ENCODE data around the gene MYO9B. TPM values are rescaled to one million over a fixed set of nuclear protein-coding genes. Genes with fewer than 3 reads are reported as not detected.

MYO9B gene
- total RNA-seq, 1 experiment from 2014 or later: 58.6 TPM

DNA sequence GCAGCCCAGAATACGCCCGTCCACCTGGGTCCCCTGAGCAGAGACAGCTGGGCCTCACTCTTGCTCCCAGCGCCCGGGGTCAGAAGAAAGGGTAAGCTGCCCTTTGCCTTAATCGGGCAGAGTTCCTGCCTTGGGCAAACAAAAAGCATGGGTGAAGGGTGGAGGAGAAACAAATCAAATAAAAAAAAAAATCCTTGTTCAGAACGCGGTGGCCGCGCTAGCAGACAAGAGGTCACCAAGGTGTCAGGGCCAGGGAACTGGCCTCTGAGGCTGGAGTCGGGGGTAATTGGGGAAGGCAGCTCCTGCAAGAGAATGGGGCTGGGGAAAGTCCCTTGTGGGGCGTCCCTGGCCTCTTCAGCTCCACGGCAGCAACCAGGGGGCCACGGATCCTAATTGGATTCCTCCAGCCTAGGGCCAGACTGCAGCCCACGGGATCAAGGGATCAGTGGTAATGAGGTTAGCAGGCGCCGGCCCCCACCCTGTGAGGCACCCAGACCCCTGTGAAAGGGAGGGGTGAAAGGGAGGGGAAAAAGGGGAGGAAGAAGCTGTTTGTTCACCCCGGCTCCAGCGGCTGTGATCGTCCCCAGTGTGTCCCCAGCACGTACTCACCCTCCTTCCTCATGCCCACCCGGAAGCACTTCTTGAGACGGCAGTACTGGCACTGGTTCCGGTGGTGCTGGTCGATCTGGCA is 164.6 kb downstream of the MYO9B start:
- Histone ChIP-seq H2BK120ac (ENCODE audit: low read depth, low read length, poor library complexity, severe bottlenecking) (no peak overlapping the region), H2BK5ac (ENCODE audit: insufficient read length, low read length) (no peak overlapping the region), H3K23ac (ENCODE audit: insufficient read length, low read depth, low read length) (no peak overlapping the region), H4K5ac (ENCODE audit: insufficient read length, low read depth, low read length) (no peak overlapping the region), H3K4me2 (ENCODE audit: insufficient read depth, insufficient read length, low read length) (no peak overlapping the region), H2BK15ac (ENCODE audit: low read depth, low read length) (no peak overlapping the region), H2BK12ac (ENCODE audit: insufficient read length, low read depth, low read length) (no peak overlapping the region), H3K79me2 (ENCODE audit: insufficient read depth, low read length) (peaks cover 26% of the 10 kb centered on the region; the same call in 1 of the 2 replicates), H3K27me3 (ENCODE audit: insufficient read depth, low read length) (no peaks in the 10 kb centered on the region), H3K14ac (ENCODE audit: insufficient read depth, low read length) (no peak overlapping the region), H3K4me1 (ENCODE audit: insufficient read depth, low read length) (no peaks in the 10 kb centered on the region; the same call in 1 of the 2 replicates), H3K4ac (ENCODE audit: low read depth, low read length) (no peak overlapping the region), H3K27ac (ENCODE audit: insufficient read length, low read depth, low read length) (no peak overlapping the region), H3K56ac (ENCODE audit: insufficient read length, low read depth, low read length) (no peak overlapping the region), H3K18ac (ENCODE audit: insufficient read length, low read depth, low read length) (no peak overlapping the region), H3K23me2 (ENCODE audit: insufficient read length, low read depth, low read length, poor library complexity, severe bottlenecking) (peaks cover 11% of the 10 kb centered on the region), H2BK20ac (ENCODE audit: low read depth, low read length, poor library complexity, severe bottlenecking) (no peak overlapping the region), H3K9ac (ENCODE audit: extremely low read depth, insufficient read length, low read length) (no peak overlapping the region), H4K91ac (ENCODE audit: insufficient read length, low read depth, low read length) (no peak overlapping the region), H2AFZ (ENCODE audit: low read length) (no peak overlapping the region), H3K79me1 (ENCODE audit: insufficient read depth, low read depth, low read length, poor library complexity, severe bottlenecking) (peaks cover 3% of the 10 kb centered on the region), H3T11ph (ENCODE audit: low read length) (no peak overlapping the region), H4K20me1 (ENCODE audit: control insufficient read depth, insufficient read depth, insufficient read length) (no peaks in the 10 kb centered on the region), H3K9me3 (ENCODE audit: control insufficient read depth, low read depth, low read length) (no peaks in the 10 kb centered on the region), H2AK5ac (ENCODE audit: insufficient read length, low read length) (no peak overlapping the region), H4K8ac (replicated peaks; ENCODE audit: insufficient read length, low read depth, low read length) (no peak overlapping the region)
- Mint-ChIP-seq H3K9me3 (no peaks in the 10 kb centered on the region; a peak in 1 of 5 replicates), H3K36me3 (ENCODE audit: insufficient read depth in 1 of 3, low read depth in 3 of 3) (peaks cover 4 to 42% (median 32%) of the 10 kb centered on the region in 3 experiments; a peak in 6 of 7 replicates), H3K4me1 (peaks cover 26 to 30% of the 10 kb centered on the region in 2 experiments), H3K4me3 (no peak overlapping the region), H3K27ac (peak overlapping the region in 1 of 3 experiments; percentile 14; a peak in 2 of 7 replicates), H3K27me3 (ENCODE audit: low read depth) (peaks cover 2% of the 10 kb centered on the region; the same call in 1 of the 2 replicates)
- no CpG with 5 or more reads among the region's 24 CpGs for WGBS (ENCODE audit: extremely low coverage, insufficient read length, low lambda C conversion rate)
- no peak for DNase-seq
- TF ChIP-seq, protein P1, sequence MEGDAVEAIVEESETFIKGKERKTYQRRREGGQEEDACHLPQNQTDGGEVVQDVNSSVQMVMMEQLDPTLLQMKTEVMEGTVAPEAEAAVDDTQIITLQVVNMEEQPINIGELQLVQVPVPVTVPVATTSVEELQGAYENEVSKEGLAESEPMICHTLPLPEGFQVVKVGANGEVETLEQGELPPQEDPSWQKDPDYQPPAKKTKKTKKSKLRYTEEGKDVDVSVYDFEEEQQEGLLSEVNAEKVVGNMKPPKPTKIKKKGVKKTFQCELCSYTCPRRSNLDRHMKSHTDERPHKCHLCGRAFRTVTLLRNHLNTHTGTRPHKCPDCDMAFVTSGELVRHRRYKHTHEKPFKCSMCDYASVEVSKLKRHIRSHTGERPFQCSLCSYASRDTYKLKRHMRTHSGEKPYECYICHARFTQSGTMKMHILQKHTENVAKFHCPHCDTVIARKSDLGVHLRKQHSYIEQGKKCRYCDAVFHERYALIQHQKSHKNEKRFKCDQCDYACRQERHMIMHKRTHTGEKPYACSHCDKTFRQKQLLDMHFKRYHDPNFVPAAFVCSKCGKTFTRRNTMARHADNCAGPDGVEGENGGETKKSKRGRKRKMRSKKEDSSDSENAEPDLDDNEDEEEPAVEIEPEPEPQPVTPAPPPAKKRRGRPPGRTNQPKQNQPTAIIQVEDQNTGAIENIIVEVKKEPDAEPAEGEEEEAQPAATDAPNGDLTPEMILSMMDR (conservative IDR thresholded peaks at IDR 0.05): no peak
